K562 (cell line): ENCODE results near the gene GORASP1. TPM values are rescaled to one million over a fixed set of nuclear protein-coding genes. Genes with fewer than 3 reads are reported as not detected.

Experiments
- ARNT ChIP-seq, 2 experiments: fragments of 450-650 bp; IDR thresholded peaks; 2 replicates each; pipeline ENCODE4 v1.6.1; 2016; ENCODE audit warnings: mild to moderate bottlenecking in 1 of 2
- CBX3 ChIP-seq, 2 experiments: IDR thresholded peaks; 1 replicate in 1 of 2; 2 replicates in 1 of 2; pipeline ENCODE4 v1.6.1; 2012; ENCODE audit warnings: inconsistent platforms in 2 of 2, low read length in 2 of 2, borderline replicate concordance in 1 of 2, control low read depth in 1 of 2
- FOXM1 ChIP-seq, 2 experiments: fragments of 450-650 bp in 1 of 2; sonication (generic) in 1 of 2; formaldehyde crosslinking in 1 of 2; IDR thresholded peaks; 2 replicates each; pipeline versions ENCODE4 v1.6.1 to v1.9.0; 2017 to 2022; ENCODE audit warnings: low read depth in 2 of 2, mild to moderate bottlenecking in 2 of 2, missing genetic modification reagents in 1 of 2, moderate library complexity in 1 of 2
- HDAC6 ChIP-seq: IDR thresholded peaks from 2 replicates; pipeline ENCODE4 v1.6.1; 2012; ENCODE audit warnings: low read depth, mild to moderate bottlenecking, control low read depth, inconsistent platforms, low read length, moderate library complexity
- HES1 ChIP-seq: fragments of 450-650 bp; IDR thresholded peaks from 2 replicates; pipeline ENCODE4 v1.6.1; 2016; ENCODE audit warnings: low read depth, mild to moderate bottlenecking, moderate library complexity
- LEF1 ChIP-seq: fragments of 450-650 bp; IDR thresholded peaks from 2 replicates; pipeline ENCODE4 v1.6.1; 2016; ENCODE audit warnings: mild to moderate bottlenecking
- MAZ ChIP-seq, 2 experiments: fragments of 450-650 bp in 1 of 2; sonication (generic) in 1 of 2; formaldehyde crosslinking; IDR thresholded peaks in 1 of 2; conservative IDR thresholded peaks in 1 of 2; 2 replicates each; pipeline versions ENCODE4 v1.4.0 to v1.5.0; 2020; ENCODE audit warnings: mild to moderate bottlenecking in 1 of 2, missing genetic modification reagents in 1 of 2
- MBD2 ChIP-seq: sonication (generic); IDR thresholded peaks from 2 replicates; pipeline ENCODE4 v1.6.1; 2016; ENCODE audit warnings: low read depth, borderline replicate concordance
- MEIS2 ChIP-seq: fragments of 450-650 bp; IDR thresholded peaks from 2 replicates; pipeline ENCODE4 v1.6.1; 2014; ENCODE audit warnings: mild to moderate bottlenecking; ENCODE audit not compliant: partially characterized antibody
- NCOR1 ChIP-seq: fragments of 450-650 bp; IDR thresholded peaks from 2 replicates; pipeline ENCODE4 v1.6.1; 2016; ENCODE audit warnings: mild to moderate bottlenecking, moderate library complexity
- NELFE ChIP-seq: IDR thresholded peaks from 2 replicates; pipeline ENCODE4 v1.6.1; 2011; ENCODE audit warnings: mild to moderate bottlenecking; ENCODE audit not compliant: insufficient read depth, insufficient read length
- NFE2 ChIP-seq: IDR thresholded peaks from 2 replicates; pipeline ENCODE4 v1.6.1; 2014; ENCODE audit warnings: antibody characterized with exemption, low read depth
- NFIC ChIP-seq: fragments of 450-650 bp; IDR thresholded peaks from 2 replicates; pipeline ENCODE4 v1.6.1; 2017; ENCODE audit warnings: mild to moderate bottlenecking, inconsistent platforms
- PKNOX1 ChIP-seq: fragments of 450-650 bp; IDR thresholded peaks from 2 replicates; pipeline ENCODE4 v1.6.1; 2016
- POU5F1 ChIP-seq: fragments of 150-350 bp; IDR thresholded peaks from 2 replicates; pipeline ENCODE4 v1.6.1; 2014; ENCODE audit warnings: borderline replicate concordance, low read length, low read depth, mild to moderate bottlenecking; ENCODE audit not compliant: partially characterized antibody
- RBFOX2 ChIP-seq: fragments of 200-400 bp; formaldehyde crosslinking; IDR thresholded peaks from 2 replicates; pipeline ENCODE4 v1.6.1; 2017; ENCODE audit warnings: low read depth, mild to moderate bottlenecking, low read length, moderate library complexity
- SMARCE1 ChIP-seq: fragments of 450-650 bp; IDR thresholded peaks from 2 replicates; pipeline ENCODE4 v1.7.1; 2016; ENCODE audit warnings: mild to moderate bottlenecking
- SOX6 ChIP-seq: fragments of 450-650 bp; IDR thresholded peaks from 2 replicates; pipeline ENCODE4 v1.6.1; 2014; ENCODE audit warnings: mild to moderate bottlenecking
- SUPT5H ChIP-seq: fragments of 450-650 bp; IDR thresholded peaks from 2 replicates; pipeline ENCODE4 v1.6.1; 2016
- TBL1XR1 ChIP-seq, 2 experiments: IDR thresholded peaks; 2 replicates each; pipeline ENCODE4 v1.6.1; 2012; ENCODE audit warnings: improper control_type of control experiment in 2 of 2, low read length in 2 of 2, mild to moderate bottlenecking in 1 of 2
- UBTF ChIP-seq, 2 experiments: IDR thresholded peaks; 2 replicates each; pipeline ENCODE4 v1.6.1; 2012; ENCODE audit warnings: improper control_type of control experiment in 2 of 2, low read depth in 2 of 2, low read length in 2 of 2, borderline replicate concordance in 1 of 2
- ZNF431 ChIP-seq: sonication (generic); formaldehyde crosslinking; IDR thresholded peaks from 2 replicates; pipeline ENCODE4 v1.8.0; 2022; ENCODE audit warnings: mild to moderate bottlenecking, missing genetic modification reagents
- ZNF511 ChIP-seq: sonication (generic); formaldehyde crosslinking; IDR thresholded peaks from 2 replicates; pipeline ENCODE4 v1.8.0; 2022; ENCODE audit warnings: mild to moderate bottlenecking, missing genetic modification reagents
- polyA plus RNA-seq, 8 experiments: library from polyadenylated mRNA; depleted of rRNA in 4 of 8; stranded (reverse) in 5 of 8; unstranded in 3 of 8; fragments of >200 nt; fragmentation: Nextera tagmentation in 2 of 8; fragmentation: Illumina TruSeq in 1 of 8; extraction: Ambion mirVana in 2 of 8; extraction: Trizol in 1 of 8; gene quantifications; 2 replicates each; pipeline versions ENCODE4 v1.2.1 to v1.2.3, GENCODE V29; 2011 to 2014; ENCODE audit warnings: inconsistent platforms in 1 of 8, missing spikeins in 1 of 8
- total RNA-seq, 7 experiments: library from RNA; depleted of rRNA in 6 of 7; stranded (reverse); fragments of >200 nt in 6 of 7; fragmentation: Illumina TruSeq in 2 of 7; extraction: Trizol in 2 of 7; gene quantifications; 2 replicates each; pipeline versions ENCODE4 v1.2.1 to v1.2.3, GENCODE V29; 2011 to 2021; ENCODE audit warnings: low replicate concordance in 1 of 7

The GORASP1 gene
- total and polyA plus RNA-seq, 9 of the 15 experiments (the other 6 are each of a cell fraction or from before 2014, with no cell fraction given): 8.4 to 87.9 (median 67.6) TPM

GRCh38 chr3:39150803-39151631 is 43.6 kb upstream of the GORASP1 start (continued):
- TF ChIP-seq NFIC (peak; percentile 42), SOX6 (0 out of 2 replicates have a peak, but pooled peaks have one; percentile 58), MEIS2 (peak; percentile 39), CBX3 (IDR thresholded peaks at IDR 0.05; ENCODE audit: borderline replicate concordance in 1 of 2, low read length in 2 of 2) (peak in 1 of 2 experiments; percentile 51; a peak in 1 of 3 replicates), SMARCE1 (peak; percentile 87), TBL1XR1 (IDR thresholded peaks at IDR 0.05; ENCODE audit: low read length in 2 of 2) (peak in 1 of 2 experiments; percentile 38; a peak in 1 of 4 replicates), HES1 (0 out of 2 replicates have a peak, but pooled peaks have one; percentile 44), UBTF (IDR thresholded peaks at IDR 0.05; ENCODE audit: borderline replicate concordance in 1 of 2, low read depth in 2 of 2, low read length in 2 of 2) (peak in 1 of 2 experiments; percentile 52; a peak in 1 of 4 replicates), MAZ (CRISPR knock-in tag; conservative IDR thresholded peaks at IDR 0.05 in 1 of 2, IDR thresholded peaks at IDR 0.05 in 1 of 2) (peak; percentile 29 to 75; a peak in 2 of 4 replicates), ZNF511 (CRISPR knock-in tag) (peak; percentile 39; the same call in 1 of the 2 replicates), RBFOX2 (peak; percentile 65), PKNOX1 (peak; percentile 37; the same call in 1 of the 2 replicates), HDAC6 (no peak), MBD2 (0 out of 2 replicates have a peak, but pooled peaks have one; percentile 32), LEF1 (peak; percentile 89), NFE2 (0 out of 2 replicates have a peak, but pooled peaks have one; percentile 29), NCOR1 (peak; percentile 66), FOXM1 (IDR thresholded peaks at IDR 0.05; ENCODE audit: low read depth) (no peak), FOXM1 (CRISPR knock-in tag; IDR thresholded peaks at IDR 0.05; ENCODE audit: low read depth) (0 out of 2 replicates have a peak, but pooled peaks have one; percentile 25), ZNF431 (CRISPR knock-in tag) (peak; percentile 29; the same call in 1 of the 2 replicates), NELFE (no peak), ARNT (IDR thresholded peaks at IDR 0.05) (0 out of 4 replicates have a peak, but pooled peaks of 1 of the 2 experiments have one; percentile 20), POU5F1 (no peak), SUPT5H (no peak)
